Stimulated activated naive CD4-positive, alpha-beta T cell treated with Interleukin-2 at 50 U/mL for 16 hours (primary cell): Measurements from ENCODE around the gene UCHL3.
A peak's percentile ranks its signal among the peaks of the same experiment; 100 is the strongest.

Experiments used
- DNase-seq: peaks from one replicate; lab custom pipeline; 2025; lab: John Stamatoyannopoulos, UW

Gene UCHL3

DNA sequence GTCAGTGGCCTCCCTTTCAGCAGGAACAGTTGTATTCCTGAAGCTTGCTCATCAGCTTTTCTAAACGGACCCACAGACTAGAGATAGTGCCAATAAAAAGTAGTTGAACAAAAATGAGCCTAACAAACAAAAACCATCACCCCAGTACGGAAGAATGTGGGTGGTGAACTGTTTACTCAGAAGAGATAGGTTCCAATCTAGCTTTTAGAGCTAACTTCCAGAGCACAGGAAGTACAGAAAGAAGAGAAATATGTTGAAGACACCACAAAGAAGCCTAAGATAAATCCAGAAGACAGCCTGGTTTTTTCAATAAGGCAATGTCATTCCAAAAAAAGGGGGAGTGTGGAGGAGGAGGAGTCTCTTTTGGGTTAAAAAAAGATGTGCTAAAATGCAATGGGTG lies 83.7 kb downstream of the UCHL3 start:
- DNase-seq: no peak

- no peak for DNase-seq
Observed at GRCh38 chr13:75635101-75635827, 85.7 kb downstream of the UCHL3 start.

DNA sequence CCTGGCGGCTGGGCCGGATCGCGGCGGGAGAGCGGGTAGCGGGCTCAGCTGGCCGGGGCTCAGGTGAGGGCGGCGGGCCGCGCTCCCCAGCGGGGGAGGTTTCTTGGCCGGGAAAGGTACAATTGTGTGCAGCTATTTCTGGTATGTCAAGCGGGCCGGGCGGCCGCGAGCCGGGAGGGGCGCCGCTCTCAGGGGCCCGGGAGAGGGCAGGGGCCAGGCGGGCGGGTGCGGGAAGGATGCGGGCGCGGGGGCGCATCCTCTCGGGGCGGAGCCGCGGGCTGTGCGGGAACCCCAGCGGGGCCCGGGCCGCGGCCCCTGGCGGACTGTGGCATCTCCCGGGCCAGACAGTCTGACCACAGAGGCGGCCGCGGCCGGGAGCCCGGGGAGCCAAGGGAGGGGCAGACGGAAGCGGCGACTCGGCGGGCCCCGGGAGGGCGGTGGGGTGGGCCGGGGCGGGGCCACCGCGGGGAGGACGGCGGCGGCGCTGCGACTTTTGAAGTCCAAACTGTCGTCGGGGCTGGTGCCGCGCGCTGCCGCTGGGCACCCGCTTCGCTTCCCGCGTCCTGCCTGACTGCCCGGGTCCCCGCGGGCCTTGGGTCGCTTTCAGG lies 86.3 kb downstream of the UCHL3 start, which contains the start of gene LMO7:
Gene LMO7 (plus strand): TSS at position 503 of the 608 bp plus-strand sequence. CDS start 328 bp downstream, outside the sequence.
- peak; percentile 49 for DNase-seq

- peak; percentile 40 for DNase-seq
Observed at GRCh38 chr13:75636436-75637180, 87.0 kb downstream of the UCHL3 start.

- no peak for DNase-seq
Observed at GRCh38 chr13:75637181-75637750, 87.7 kb downstream of the UCHL3 start.

DNA sequence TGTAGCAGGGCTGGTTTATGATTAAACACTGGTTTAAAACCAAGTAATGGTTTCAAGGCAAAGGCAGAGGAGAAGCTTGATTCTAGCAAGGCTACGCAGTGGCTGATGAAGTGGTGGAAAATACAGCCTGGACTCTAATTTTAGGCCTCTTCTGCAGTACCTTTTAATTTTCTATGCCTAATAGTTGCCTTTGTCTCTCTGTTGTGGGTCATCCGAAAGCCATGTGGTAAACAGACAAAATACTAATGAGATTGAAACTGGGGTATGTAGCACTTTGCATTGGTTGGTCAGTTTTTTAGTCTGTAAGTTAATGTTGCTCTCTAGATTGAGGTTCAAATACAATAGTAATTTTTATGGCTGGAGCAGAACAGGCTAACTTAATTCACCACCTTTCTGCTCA lies 89.9 kb downstream of the UCHL3 start:
- no peak for DNase-seq

DNA sequence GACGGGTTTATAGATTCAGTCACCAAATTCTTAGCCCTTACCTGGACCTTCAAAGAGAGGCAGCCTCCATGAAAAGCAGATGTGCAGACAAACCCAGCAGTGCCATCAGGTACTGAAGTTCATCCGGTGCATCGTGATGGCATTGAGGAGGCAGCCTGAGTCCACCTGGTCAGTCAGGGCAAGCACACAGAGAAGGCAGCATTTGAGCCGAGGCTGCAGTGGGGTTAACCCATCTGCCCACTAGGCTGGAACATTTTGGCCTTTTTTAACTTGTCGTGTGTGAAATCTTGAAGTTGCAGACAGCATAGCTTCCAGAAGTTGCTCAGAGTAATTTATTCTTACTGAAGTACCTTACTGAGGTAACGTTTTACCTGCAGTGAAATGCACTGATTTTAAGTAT lies 91.4 kb downstream of the UCHL3 start:
- DNase-seq: no peak

DNA sequence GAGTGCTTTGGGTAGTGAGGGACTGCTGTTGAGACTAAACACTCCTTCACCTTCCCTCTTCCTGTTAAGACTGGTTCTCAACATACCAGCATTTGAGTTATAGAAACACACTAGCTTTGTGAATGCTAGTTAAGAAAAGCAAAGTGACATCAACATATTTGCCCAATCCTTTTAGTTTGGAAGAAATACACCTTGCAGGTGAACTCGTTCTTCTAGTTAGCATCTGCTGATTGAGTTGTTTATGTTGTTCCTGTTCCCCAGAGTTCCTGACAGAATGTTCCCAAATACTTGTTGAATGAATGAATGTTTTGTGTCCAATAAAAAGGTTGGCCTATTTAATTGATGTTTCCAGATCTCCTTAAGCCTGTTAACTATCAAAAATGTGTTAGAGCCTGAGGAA lies 93.6 kb downstream of the UCHL3 start:
- DNase-seq: no peak

DNA sequence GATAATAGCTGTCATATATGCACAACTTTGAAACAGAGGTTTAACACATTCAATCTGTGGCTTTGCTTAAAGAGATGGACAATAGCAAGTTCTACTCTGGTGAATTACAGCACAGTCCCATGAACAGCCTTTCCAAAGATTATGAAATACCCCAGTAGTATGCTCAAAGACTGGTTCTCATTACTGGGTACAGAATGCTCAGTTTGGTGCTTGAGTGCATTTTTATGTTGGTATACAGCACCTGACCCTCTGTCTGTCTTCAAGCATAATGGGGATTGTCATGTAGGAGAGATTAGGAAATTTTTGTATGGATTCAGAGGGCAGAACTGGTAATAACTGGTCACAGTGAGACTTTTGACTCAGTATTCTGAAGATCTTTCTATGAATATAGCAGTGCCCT lies 94.1 kb downstream of the UCHL3 start:
- no peak for DNase-seq

DNA sequence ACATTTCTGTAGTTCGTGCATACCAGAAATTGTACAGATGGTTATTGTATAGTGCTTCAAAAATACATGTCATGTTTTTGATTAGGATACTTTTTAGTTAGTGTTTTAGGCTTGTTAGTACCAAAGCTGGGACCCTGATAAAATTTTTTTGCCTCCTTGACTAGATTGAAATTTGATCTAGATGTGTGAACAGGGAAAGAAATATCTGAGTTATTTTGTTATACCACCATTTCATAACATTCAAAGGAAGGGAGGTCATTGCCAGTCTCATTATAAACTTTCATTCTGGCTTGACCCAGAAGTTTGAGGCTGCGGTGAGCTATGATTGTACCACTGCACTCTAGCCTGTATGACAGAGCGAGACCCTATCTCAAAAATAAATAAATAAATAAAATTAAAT lies 95.5 kb downstream of the UCHL3 start:
- DNase-seq: no peak

- no peak for DNase-seq
Observed at GRCh38 chr13:75647126-75647784, 97.7 kb downstream of the UCHL3 start.

DNA sequence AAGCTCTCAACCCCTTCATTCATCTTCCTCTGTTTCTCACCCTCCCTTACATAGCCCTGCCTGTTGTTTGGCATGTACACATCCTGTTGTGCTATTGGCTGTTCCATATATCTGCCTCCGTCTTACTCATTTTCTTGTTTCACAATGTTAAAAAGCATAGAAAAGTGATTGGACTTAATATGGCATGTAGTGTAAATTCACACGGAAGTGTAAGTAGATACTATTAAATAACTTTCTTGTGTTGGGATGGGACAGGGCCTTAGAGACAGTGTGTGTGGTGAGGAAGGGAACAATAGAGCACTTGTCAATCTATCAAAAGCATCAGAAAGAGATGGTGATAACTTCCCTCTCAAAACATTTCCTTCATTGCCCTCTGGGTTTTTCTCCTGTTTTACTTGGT lies 98.9 kb downstream of the UCHL3 start:
- no peak for DNase-seq

GRCh38 chr13:75651013-75651412 lies 101.4 kb downstream of the UCHL3 start:
- no peak for DNase-seq

GRCh38 chr13:75652726-75653125 lies 103.1 kb downstream of the UCHL3 start:
- DNase-seq: no peak
